AG10803 (cell line): ENCODE measurements around the gene GOLM1.
"Not testable (repeated sequence)": the region's sequence is repeated elsewhere in the genome, so short reads cannot be mapped to it uniquely, and the experiment has no call there.

Experiments
- DNase-seq: peaks from one replicate; pipeline ENCODE4 v3.0.0; 2010; ENCODE audit warnings: low read depth
- H3K4me3 ChIP-seq: 2 replicates; pipeline ENCODE4 v1.5.1; 2011; ENCODE audit warnings: mild to moderate bottlenecking, low read length, control low read depth
- CTCF ChIP-seq: conservative IDR thresholded peaks from 2 replicates; pipeline ENCODE4 v1.5.1; 2011; ENCODE audit warnings: mild to moderate bottlenecking, low read length, control low read depth, inconsistent platforms

The GOLM1 gene

GRCh38 chr9:86054695-86055094 lies 44.7 kb downstream of the GOLM1 start:
- DNase-seq, result peak; percentile 29
- H3K4me3 ChIP-seq, result no peak overlapping the region
- no peak for TF ChIP-seq CTCF

- TF ChIP-seq CTCF, result no peak
- no peak overlapping the region for H3K4me3 ChIP-seq
- no peak for DNase-seq
These were observed 46.5 kb downstream of the GOLM1 start for GRCh38 chr9:86052556-86053468.

- DNase-seq, result not testable (repeated sequence)
These were observed 51.2 kb downstream of the GOLM1 start for GRCh38 chr9:86048018-86048742.

GRCh38 chr9:86047361-86047760 lies 52.0 kb downstream of the GOLM1 start:
- H3K4me3 ChIP-seq, result no peak overlapping the region
- TF ChIP-seq CTCF, result no peak
- DNase-seq, result no peak

More at GRCh38 chr9:86048018-86048742, 51.2 kb downstream of the GOLM1 start:
- not testable (repeated sequence) for H3K4me3 ChIP-seq

GRCh38 chr9:86046930-86047341 lies 52.4 kb downstream of the GOLM1 start:
- no peak for TF ChIP-seq CTCF
- DNase-seq, result no peak
- no peak overlapping the region for H3K4me3 ChIP-seq

- no peak for TF ChIP-seq CTCF
- DNase-seq, result no peak
- H3K4me3 ChIP-seq, result no peak overlapping the region
These were observed 53.2 kb downstream of the GOLM1 start for GRCh38 chr9:86046071-86046636.

GRCh38 chr9:86045654-86046053 lies 53.7 kb downstream of the GOLM1 start:
- no peak overlapping the region for H3K4me3 ChIP-seq
- DNase-seq, result no peak
- TF ChIP-seq CTCF, result no peak
